Gastrocnemius medialis (tissue), 4 donors: Measurements from ENCODE around the gene SGPP2.

ENCODE experiments used
- POLR2A ChIP-seq, 2 donors: fragments of 450-650 bp; IDR thresholded peaks; one replicate each; pipeline ENCODE4 v1.6.1; 2017; ENCODE audit warnings: antibody characterized with exemption in 2 of 2, mild to moderate bottlenecking in 2 of 2, moderate library complexity in 2 of 2
- TF ChIP-seq, protein P1 (sequence below), 5 experiments: fragments of 450-650 bp in 3 of 5; fragments of 200-600 bp in 2 of 5; sonication (generic) in 2 of 5; IDR thresholded peaks in 4 of 5; conservative IDR thresholded peaks in 1 of 5; 1 replicate in 4 of 5; 2 replicates in 1 of 5; pipeline ENCODE4 v1.5.1; 2016 to 2019; ENCODE audit warnings: antibody characterized with exemption in 5 of 5, mild to moderate bottlenecking in 3 of 5, moderate library complexity in 3 of 5

DNA sequence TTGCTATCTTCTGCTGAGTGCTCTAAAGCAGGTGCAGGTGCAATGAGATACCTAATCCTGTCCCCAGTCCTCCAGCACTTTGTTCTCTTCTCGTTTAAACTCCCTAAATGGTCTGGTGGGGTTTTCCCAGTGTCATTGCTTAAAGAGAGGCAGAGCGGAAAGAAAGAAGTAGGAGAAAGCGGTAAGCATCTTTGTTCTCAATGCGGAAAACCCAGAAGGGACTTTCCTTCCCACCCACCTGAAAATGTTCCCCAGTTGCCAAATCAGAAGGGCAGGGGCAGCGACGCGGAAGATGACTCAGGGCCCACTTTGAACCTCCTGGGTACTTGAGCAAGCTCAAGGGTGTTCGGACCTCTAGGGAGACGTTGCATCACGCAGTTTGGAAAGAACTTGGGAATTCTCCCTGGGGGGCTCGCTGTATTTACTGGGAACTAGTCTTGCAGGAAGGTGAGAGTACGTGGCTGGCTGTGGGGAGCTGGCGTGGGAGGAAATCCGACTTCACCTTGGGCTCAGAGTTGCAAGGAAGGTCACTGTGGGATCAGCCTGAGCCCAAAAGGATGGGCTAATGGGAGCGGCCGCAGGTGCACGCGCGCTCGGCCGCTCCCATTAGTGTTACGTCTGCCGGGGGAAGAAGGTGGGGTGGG lies 589 bp upstream of the SGPP2 start:
- TF ChIP-seq, protein P1, sequence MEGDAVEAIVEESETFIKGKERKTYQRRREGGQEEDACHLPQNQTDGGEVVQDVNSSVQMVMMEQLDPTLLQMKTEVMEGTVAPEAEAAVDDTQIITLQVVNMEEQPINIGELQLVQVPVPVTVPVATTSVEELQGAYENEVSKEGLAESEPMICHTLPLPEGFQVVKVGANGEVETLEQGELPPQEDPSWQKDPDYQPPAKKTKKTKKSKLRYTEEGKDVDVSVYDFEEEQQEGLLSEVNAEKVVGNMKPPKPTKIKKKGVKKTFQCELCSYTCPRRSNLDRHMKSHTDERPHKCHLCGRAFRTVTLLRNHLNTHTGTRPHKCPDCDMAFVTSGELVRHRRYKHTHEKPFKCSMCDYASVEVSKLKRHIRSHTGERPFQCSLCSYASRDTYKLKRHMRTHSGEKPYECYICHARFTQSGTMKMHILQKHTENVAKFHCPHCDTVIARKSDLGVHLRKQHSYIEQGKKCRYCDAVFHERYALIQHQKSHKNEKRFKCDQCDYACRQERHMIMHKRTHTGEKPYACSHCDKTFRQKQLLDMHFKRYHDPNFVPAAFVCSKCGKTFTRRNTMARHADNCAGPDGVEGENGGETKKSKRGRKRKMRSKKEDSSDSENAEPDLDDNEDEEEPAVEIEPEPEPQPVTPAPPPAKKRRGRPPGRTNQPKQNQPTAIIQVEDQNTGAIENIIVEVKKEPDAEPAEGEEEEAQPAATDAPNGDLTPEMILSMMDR (IDR thresholded peaks at IDR 0.05 in 4 of 5, conservative IDR thresholded peaks at IDR 0.05 in 1 of 5) = no peak
- TF ChIP-seq POLR2A (IDR thresholded peaks at IDR 0.05) = no peak
